HEK293 (cell line): ENCODE results near the gene NRP1.
A peak's percentile ranks its signal among the peaks of the same experiment; 100 is the strongest.

Source experiments
- CTCF ChIA-PET: fragments of 350-600 bp; formaldehyde crosslinking; extraction: SDS; loops from one replicate; lab custom pipeline; 2021; ENCODE audit warnings: antibody characterized with exemption; lab: Yijun Ruan, JAX
- POLR2A ChIA-PET: fragments of 300-600 bp; formaldehyde crosslinking; extraction: SDS; loops from one replicate; lab custom pipeline; 2020; ENCODE audit warnings: antibody characterized with exemption, inconsistent platforms; lab: Yijun Ruan, JAX
- H3K27ac ChIP-seq: fragments of 200-500 bp; sonication (Bioruptor generic); 2 replicates; pipeline ENCODE4 v1.5.1; 2014; ENCODE audit warnings: low read depth, low read length, control low read depth, inconsistent platforms; ENCODE audit errors: extremely low read depth
- H3K36me3 ChIP-seq, 2 experiments: fragments of 200-500 bp in 1 of 2; sonication (Bioruptor generic) in 1 of 2; 1 replicate in 1 of 2; 2 replicates in 1 of 2; pipeline ENCODE4 v1.5.1; 2014 to 2017; ENCODE audit warnings: inconsistent platforms in 2 of 2, low read length in 2 of 2; ENCODE audit not compliant: control insufficient read depth in 2 of 2, insufficient read depth in 1 of 2
- H3K4me1 ChIP-seq: fragments of 200-500 bp; sonication (Bioruptor generic); 2 replicates; pipeline ENCODE4 v1.5.1; 2014; ENCODE audit warnings: mild to moderate bottlenecking, low read length, inconsistent platforms; ENCODE audit not compliant: control insufficient read depth, insufficient read depth
- H3K4me3 ChIP-seq: 2 replicates; pipeline ENCODE4 v1.5.1; 2011; ENCODE audit warnings: low read depth, mild to moderate bottlenecking, control low read depth, low read length, moderate library complexity
- H3K9me3 ChIP-seq: fragments of 200-500 bp; sonication (Bioruptor generic); 2 replicates; pipeline ENCODE4 v1.5.1; 2014; ENCODE audit warnings: low read depth, low read length, inconsistent platforms; ENCODE audit not compliant: control insufficient read depth, insufficient read depth
- HOXA7 ChIP-seq: sonication (generic); formaldehyde crosslinking; IDR thresholded peaks from 2 replicates; pipeline ENCODE4 v1.8.1; 2022; ENCODE audit warnings: missing genetic modification reagents, borderline replicate concordance
- HOXD13 ChIP-seq: sonication (generic); formaldehyde crosslinking; IDR thresholded peaks from 2 replicates; pipeline ENCODE4 v1.8.0; 2022; ENCODE audit warnings: missing genetic modification reagents, borderline replicate concordance
- KLF10 ChIP-seq: fragments of 450-650 bp; IDR thresholded peaks from 2 replicates; pipeline ENCODE4 v1.5.1; 2018; ENCODE audit warnings: missing biosample characterization, mild to moderate bottlenecking, missing genetic modification characterization
- KLF8 ChIP-seq: fragments of 450-650 bp; formaldehyde crosslinking; IDR thresholded peaks from 2 replicates; pipeline ENCODE4 v1.5.1; 2016; ENCODE audit warnings: missing biosample characterization, missing genetic modification characterization
- SP3 ChIP-seq: fragments of 450-650 bp; formaldehyde crosslinking; IDR thresholded peaks from 2 replicates; pipeline ENCODE4 v1.5.1; 2016; ENCODE audit warnings: missing biosample characterization, missing genetic modification characterization
- ZNF10 ChIP-seq: fragments of 450-650 bp; formaldehyde crosslinking; IDR thresholded peaks from 2 replicates; pipeline ENCODE4 v1.5.1; 2017; ENCODE audit warnings: missing biosample characterization, missing genetic modification characterization
- ZNF133 ChIP-seq: fragments of 450-650 bp; formaldehyde crosslinking; IDR thresholded peaks from 2 replicates; pipeline ENCODE4 v1.5.1; 2016; ENCODE audit warnings: missing biosample characterization, missing genetic modification characterization
- ZNF335 ChIP-seq: fragments of 450-650 bp; formaldehyde crosslinking; conservative IDR thresholded peaks from 2 replicates; pipeline ENCODE4 v1.5.1; 2016; ENCODE audit warnings: missing biosample characterization, missing genetic modification characterization
- ZNF501 ChIP-seq: fragments of 450-650 bp; formaldehyde crosslinking; IDR thresholded peaks from 2 replicates; pipeline ENCODE4 v1.5.1; 2016; ENCODE audit warnings: missing biosample characterization, missing genetic modification characterization
- ZNF530 ChIP-seq: fragments of 450-650 bp; formaldehyde crosslinking; IDR thresholded peaks from 2 replicates; pipeline ENCODE4 v1.5.1; 2016; ENCODE audit warnings: low read depth, missing biosample characterization, missing genetic modification characterization
- ZNF548 ChIP-seq: fragments of 450-650 bp; formaldehyde crosslinking; IDR thresholded peaks from 2 replicates; pipeline ENCODE4 v1.5.1; 2016; ENCODE audit warnings: missing biosample characterization, missing genetic modification characterization
- ZNF561 ChIP-seq: fragments of 450-650 bp; IDR thresholded peaks from 2 replicates; pipeline ENCODE4 v1.5.1; 2018; ENCODE audit warnings: missing biosample characterization, missing genetic modification characterization, borderline replicate concordance
- ZNF610 ChIP-seq: fragments of 450-650 bp; formaldehyde crosslinking; IDR thresholded peaks from 2 replicates; pipeline ENCODE4 v1.5.1; 2016; ENCODE audit warnings: missing biosample characterization, missing genetic modification characterization, borderline replicate concordance
- ZNF621 ChIP-seq: fragments of 450-650 bp; formaldehyde crosslinking; IDR thresholded peaks from 2 replicates; pipeline ENCODE4 v1.5.1; 2017; ENCODE audit warnings: missing biosample characterization, missing genetic modification characterization
- ZNF626 ChIP-seq: fragments of 450-650 bp; sonication (Bioruptor Pico); formaldehyde crosslinking; IDR thresholded peaks from 2 replicates; pipeline ENCODE4 v1.5.1; 2018; ENCODE audit warnings: missing biosample characterization, missing genetic modification characterization, inconsistent platforms
- ZNF660 ChIP-seq: fragments of 450-650 bp; IDR thresholded peaks from 2 replicates; pipeline ENCODE4 v1.5.1; 2018; ENCODE audit warnings: missing biosample characterization, mild to moderate bottlenecking, missing genetic modification characterization
- ZNF76 ChIP-seq: fragments of 450-650 bp; formaldehyde crosslinking; IDR thresholded peaks from 2 replicates; pipeline ENCODE4; 2016; ENCODE audit warnings: low read depth, missing biosample characterization, missing genetic modification characterization, borderline replicate concordance
- ZNF768 ChIP-seq: fragments of 450-650 bp; formaldehyde crosslinking; IDR thresholded peaks from 2 replicates; pipeline ENCODE4 v1.5.1; 2018; ENCODE audit warnings: missing biosample characterization, mild to moderate bottlenecking, missing genetic modification characterization
- ZSCAN16 ChIP-seq: fragments of 450-650 bp; formaldehyde crosslinking; IDR thresholded peaks from 2 replicates; pipeline ENCODE4 v1.5.1; 2016; ENCODE audit warnings: missing biosample characterization, missing genetic modification characterization
- TF ChIP-seq, protein P1 (sequence below): fragments of 450-650 bp; formaldehyde crosslinking; IDR thresholded peaks from 2 replicates; pipeline ENCODE4 v1.5.1; 2016; ENCODE audit warnings: missing biosample characterization, missing genetic modification characterization
- TF ChIP-seq, protein P2 (sequence below): fragments of 450-650 bp; formaldehyde crosslinking; IDR thresholded peaks from 2 replicates; pipeline ENCODE4 v1.5.1; 2016; ENCODE audit warnings: missing biosample characterization, missing genetic modification characterization
- TF ChIP-seq, protein P3 (sequence below): fragments of 450-650 bp; formaldehyde crosslinking; IDR thresholded peaks from 2 replicates; pipeline ENCODE4 v1.5.1; 2016; ENCODE audit warnings: missing biosample characterization, missing genetic modification characterization
- TF ChIP-seq, protein P4 (sequence below): fragments of 450-650 bp; formaldehyde crosslinking; IDR thresholded peaks from 2 replicates; pipeline ENCODE4 v1.5.1; 2016; ENCODE audit warnings: missing biosample characterization, missing genetic modification characterization
- TF ChIP-seq, protein P5 (sequence below): fragments of 450-650 bp; formaldehyde crosslinking; IDR thresholded peaks from 2 replicates; pipeline ENCODE4 v1.5.1; 2016; ENCODE audit warnings: missing biosample characterization, missing genetic modification characterization
- TF ChIP-seq, protein P6 (sequence below): fragments of 450-650 bp; formaldehyde crosslinking; IDR thresholded peaks from 2 replicates; pipeline ENCODE4 v1.5.1; 2016; ENCODE audit warnings: missing biosample characterization, missing genetic modification characterization

NRP1 gene

DNA sequence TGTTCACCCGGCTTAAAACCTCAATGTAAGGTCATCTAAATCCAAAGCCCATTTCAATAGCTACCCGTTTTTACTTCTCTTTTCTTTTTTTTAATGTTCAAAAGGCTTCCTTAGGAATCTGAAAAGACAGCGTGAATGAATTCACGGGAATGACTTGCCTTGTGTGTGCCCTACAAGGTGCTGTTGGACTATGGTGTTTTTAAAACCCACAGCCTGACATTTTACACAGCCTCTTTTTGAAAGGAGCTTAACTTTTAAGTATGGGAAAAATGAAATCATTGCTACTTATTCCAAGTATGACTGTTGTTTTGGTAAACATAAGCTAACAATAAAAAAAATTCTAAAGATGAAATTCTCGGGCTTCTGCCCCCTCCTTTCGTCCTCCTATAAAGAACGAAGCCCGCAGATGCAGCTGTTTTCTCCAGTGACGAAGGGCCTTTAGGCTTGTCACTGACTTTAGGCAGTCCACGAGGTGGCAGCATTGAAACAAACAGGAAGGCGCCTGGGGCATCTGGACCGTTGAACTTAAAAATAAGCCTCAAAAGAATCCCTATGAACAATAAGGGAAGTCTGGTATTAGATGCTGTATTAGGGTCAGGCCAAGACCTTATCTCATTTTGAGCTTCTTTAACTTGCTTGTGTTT is 141.3 kb downstream of the NRP1 start:
- Histone ChIP-seq H3K36me3 (peaks cover 3 to 19% of the 10 kb centered on the region in 2 experiments; a peak in 2 of 3 replicates), H3K9me3 (no peaks in the 10 kb centered on the region), H3K4me3 (no peak overlapping the region), H3K4me1 (peaks cover 11% of the 10 kb centered on the region), H3K27ac (no peak overlapping the region)
- POLR2A ChIA-PET = interaction anchor here (0.7 to 1.6 kb wide), 3 partner anchors 138 to 731 kb away, joined by 3 to 4 read pairs (median 3); partner anchors contain the start of gene NRP1
- CTCF ChIA-PET = interaction anchor here (0.5 to 3.6 kb wide), 57 partner anchors 8 to 1602 kb away, joined by 3 to 24 read pairs (median 3); partner anchors contain the start of gene NRP1
- TF ChIP-seq ZNF133 (tag by site-specific recombination) (no peak), ZNF561 (tag by site-specific recombination) (no peak; the same call in 1 of the 2 replicates), ZNF335 (no peak), ZNF76 (no peak), ZSCAN16 (tag by site-specific recombination) (no peak), KLF10 (peak; percentile 6; the same call in 1 of the 2 replicates), ZNF626 (tag by site-specific recombination) (no peak), HOXA7 (CRISPR knock-in tag) (no peak), ZNF530 (tag by site-specific recombination) (no peak), KLF8 (0 out of 2 replicates have a peak, but pooled peaks have one; percentile 12), ZNF548 (tag by site-specific recombination) (no peak), SP3 (tag by site-specific recombination) (no peak), ZNF10 (no peak), ZNF610 (tag by site-specific recombination) (no peak), ZNF660 (tag by site-specific recombination) (peak; percentile 77; the same call in 1 of the 2 replicates), ZNF501 (peak; percentile 66; the same call in 1 of the 2 replicates), HOXD13 (CRISPR knock-in tag) (no peak), ZNF768 (tag by site-specific recombination) (no peak), ZNF621 (tag by site-specific recombination) (no peak)
- TF ChIP-seq, protein P1, sequence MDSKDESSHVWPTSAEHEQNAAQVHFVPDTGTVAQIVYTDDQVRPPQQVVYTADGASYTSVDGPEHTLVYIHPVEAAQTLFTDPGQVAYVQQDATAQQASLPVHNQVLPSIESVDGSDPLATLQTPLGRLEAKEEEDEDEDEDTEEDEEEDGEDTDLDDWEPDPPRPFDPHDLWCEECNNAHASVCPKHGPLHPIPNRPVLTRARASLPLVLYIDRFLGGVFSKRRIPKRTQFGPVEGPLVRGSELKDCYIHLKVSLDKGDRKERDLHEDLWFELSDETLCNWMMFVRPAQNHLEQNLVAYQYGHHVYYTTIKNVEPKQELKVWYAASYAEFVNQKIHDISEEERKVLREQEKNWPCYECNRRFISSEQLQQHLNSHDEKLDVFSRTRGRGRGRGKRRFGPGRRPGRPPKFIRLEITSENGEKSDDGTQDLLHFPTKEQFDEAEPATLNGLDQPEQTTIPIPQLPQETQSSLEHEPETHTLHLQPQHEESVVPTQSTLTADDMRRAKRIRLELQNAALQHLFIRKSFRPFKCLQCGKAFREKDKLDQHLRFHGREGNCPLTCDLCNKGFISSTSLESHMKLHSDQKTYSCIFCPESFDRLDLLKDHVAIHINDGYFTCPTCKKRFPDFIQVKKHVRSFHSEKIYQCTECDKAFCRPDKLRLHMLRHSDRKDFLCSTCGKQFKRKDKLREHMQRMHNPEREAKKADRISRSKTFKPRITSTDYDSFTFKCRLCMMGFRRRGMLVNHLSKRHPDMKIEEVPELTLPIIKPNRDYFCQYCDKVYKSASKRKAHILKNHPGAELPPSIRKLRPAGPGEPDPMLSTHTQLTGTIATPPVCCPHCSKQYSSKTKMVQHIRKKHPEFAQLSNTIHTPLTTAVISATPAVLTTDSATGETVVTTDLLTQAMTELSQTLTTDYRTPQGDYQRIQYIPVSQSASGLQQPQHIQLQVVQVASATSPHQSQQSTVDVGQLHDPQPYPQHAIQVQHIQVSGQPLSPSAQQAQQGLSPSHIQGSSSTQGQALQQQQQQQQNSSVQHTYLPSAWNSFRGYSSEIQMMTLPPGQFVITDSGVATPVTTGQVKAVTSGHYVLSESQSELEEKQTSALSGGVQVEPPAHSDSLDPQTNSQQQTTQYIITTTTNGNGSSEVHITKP (tag by site-specific recombination) = no peak
- TF ChIP-seq, protein P2, sequence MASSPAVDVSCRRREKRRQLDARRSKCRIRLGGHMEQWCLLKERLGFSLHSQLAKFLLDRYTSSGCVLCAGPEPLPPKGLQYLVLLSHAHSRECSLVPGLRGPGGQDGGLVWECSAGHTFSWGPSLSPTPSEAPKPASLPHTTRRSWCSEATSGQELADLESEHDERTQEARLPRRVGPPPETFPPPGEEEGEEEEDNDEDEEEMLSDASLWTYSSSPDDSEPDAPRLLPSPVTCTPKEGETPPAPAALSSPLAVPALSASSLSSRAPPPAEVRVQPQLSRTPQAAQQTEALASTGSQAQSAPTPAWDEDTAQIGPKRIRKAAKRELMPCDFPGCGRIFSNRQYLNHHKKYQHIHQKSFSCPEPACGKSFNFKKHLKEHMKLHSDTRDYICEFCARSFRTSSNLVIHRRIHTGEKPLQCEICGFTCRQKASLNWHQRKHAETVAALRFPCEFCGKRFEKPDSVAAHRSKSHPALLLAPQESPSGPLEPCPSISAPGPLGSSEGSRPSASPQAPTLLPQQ = no peak
- TF ChIP-seq, protein P3, sequence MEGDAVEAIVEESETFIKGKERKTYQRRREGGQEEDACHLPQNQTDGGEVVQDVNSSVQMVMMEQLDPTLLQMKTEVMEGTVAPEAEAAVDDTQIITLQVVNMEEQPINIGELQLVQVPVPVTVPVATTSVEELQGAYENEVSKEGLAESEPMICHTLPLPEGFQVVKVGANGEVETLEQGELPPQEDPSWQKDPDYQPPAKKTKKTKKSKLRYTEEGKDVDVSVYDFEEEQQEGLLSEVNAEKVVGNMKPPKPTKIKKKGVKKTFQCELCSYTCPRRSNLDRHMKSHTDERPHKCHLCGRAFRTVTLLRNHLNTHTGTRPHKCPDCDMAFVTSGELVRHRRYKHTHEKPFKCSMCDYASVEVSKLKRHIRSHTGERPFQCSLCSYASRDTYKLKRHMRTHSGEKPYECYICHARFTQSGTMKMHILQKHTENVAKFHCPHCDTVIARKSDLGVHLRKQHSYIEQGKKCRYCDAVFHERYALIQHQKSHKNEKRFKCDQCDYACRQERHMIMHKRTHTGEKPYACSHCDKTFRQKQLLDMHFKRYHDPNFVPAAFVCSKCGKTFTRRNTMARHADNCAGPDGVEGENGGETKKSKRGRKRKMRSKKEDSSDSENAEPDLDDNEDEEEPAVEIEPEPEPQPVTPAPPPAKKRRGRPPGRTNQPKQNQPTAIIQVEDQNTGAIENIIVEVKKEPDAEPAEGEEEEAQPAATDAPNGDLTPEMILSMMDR (tag by site-specific recombination) = 0 out of 2 replicates have a peak, but pooled peaks have one; percentile 36
- TF ChIP-seq, protein P4, sequence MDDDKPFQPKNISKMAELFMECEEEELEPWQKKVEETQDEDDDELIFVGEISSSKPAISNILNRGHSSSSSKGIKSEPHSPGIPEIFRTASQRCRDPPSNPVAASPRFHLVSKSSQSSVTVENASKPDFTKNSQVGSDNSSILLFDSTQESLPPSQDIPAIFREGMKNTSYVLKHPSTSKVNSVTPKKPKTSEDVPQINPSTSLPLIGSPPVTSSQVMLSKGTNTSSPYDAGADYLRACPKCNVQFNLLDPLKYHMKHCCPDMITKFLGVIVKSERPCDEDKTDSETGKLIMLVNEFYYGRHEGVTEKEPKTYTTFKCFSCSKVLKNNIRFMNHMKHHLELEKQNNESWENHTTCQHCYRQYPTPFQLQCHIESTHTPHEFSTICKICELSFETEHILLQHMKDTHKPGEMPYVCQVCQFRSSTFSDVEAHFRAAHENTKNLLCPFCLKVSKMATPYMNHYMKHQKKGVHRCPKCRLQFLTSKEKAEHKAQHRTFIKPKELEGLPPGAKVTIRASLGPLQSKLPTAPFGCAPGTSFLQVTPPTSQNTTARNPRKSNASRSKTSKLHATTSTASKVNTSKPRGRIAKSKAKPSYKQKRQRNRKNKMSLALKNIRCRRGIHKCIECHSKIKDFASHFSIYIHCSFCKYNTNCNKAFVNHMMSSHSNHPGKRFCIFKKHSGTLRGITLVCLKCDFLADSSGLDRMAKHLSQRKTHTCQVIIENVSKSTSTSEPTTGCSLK = no peak
- TF ChIP-seq, protein P5, sequence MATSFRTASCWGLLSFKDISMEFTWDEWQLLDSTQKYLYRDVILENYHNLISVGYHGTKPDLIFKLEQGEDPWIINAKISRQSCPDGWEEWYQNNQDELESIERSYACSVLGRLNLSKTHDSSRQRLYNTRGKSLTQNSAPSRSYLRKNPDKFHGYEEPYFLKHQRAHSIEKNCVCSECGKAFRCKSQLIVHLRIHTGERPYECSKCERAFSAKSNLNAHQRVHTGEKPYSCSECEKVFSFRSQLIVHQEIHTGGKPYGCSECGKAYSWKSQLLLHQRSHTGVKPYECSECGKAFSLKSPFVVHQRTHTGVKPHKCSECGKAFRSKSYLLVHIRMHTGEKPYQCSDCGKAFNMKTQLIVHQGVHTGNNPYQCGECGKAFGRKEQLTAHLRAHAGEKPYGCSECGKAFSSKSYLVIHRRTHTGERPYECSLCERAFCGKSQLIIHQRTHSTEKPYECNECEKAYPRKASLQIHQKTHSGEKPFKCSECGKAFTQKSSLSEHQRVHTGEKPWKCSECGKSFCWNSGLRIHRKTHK (tag by site-specific recombination) = no peak
- TF ChIP-seq, protein P6, sequence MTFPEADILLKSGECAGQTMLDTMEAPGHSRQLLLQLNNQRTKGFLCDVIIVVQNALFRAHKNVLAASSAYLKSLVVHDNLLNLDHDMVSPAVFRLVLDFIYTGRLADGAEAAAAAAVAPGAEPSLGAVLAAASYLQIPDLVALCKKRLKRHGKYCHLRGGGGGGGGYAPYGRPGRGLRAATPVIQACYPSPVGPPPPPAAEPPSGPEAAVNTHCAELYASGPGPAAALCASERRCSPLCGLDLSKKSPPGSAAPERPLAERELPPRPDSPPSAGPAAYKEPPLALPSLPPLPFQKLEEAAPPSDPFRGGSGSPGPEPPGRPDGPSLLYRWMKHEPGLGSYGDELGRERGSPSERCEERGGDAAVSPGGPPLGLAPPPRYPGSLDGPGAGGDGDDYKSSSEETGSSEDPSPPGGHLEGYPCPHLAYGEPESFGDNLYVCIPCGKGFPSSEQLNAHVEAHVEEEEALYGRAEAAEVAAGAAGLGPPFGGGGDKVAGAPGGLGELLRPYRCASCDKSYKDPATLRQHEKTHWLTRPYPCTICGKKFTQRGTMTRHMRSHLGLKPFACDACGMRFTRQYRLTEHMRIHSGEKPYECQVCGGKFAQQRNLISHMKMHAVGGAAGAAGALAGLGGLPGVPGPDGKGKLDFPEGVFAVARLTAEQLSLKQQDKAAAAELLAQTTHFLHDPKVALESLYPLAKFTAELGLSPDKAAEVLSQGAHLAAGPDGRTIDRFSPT (tag by site-specific recombination) = no peak
